Endothelial cell of umbilical vein (primary cell): ENCODE results near the gene MAFB.

Experiments
- CTCF ChIP-seq, 2 donors: IDR thresholded peaks; 1 replicate in 1 of 2; 2 replicates in 1 of 2; pipeline ENCODE4 v1.5.1; 2011; ENCODE audit warnings: low read length in 2 of 2, mild to moderate bottlenecking in 2 of 2, moderate library complexity in 2 of 2, control low read depth in 1 of 2, inconsistent platforms in 1 of 2, low read depth in 1 of 2; ENCODE audit not compliant: insufficient read depth in 1 of 2; ENCODE audit errors: extremely low read depth in 1 of 2
- EZH2 ChIP-seq: IDR thresholded peaks from 2 replicates; pipeline ENCODE4 v1.6.1; 2012; ENCODE audit warnings: borderline replicate concordance, low read depth, mild to moderate bottlenecking, moderate library complexity, low read length, inconsistent platforms; ENCODE audit not compliant: severe bottlenecking
- FOS ChIP-seq: IDR thresholded peaks from 2 replicates; pipeline ENCODE4 v1.6.1; 2011; ENCODE audit warnings: mild to moderate bottlenecking, low read length, moderate library complexity, borderline replicate concordance; ENCODE audit not compliant: insufficient read depth
- JUN ChIP-seq: IDR thresholded peaks from 2 replicates; pipeline ENCODE4 v1.6.1; 2011; ENCODE audit warnings: borderline replicate concordance, low read depth; ENCODE audit not compliant: insufficient read length, insufficient read depth
- MAX ChIP-seq: IDR thresholded peaks from 2 replicates; pipeline ENCODE4 v1.6.1; 2011; ENCODE audit not compliant: insufficient read depth, insufficient read length
- MYC ChIP-seq: IDR thresholded peaks from one replicate; pipeline ENCODE4 v1.6.1; 2011; ENCODE audit warnings: mild to moderate bottlenecking, low read depth, low read length
- POLR2A ChIP-seq: IDR thresholded peaks from 2 replicates; pipeline ENCODE4 v1.6.1; 2012; ENCODE audit warnings: low read depth, mild to moderate bottlenecking, control low read depth, low read length
- POLR2AphosphoS5 ChIP-seq: IDR thresholded peaks from 2 replicates; pipeline ENCODE4 v1.6.1; 2012; ENCODE audit warnings: low read depth, mild to moderate bottlenecking, control low read depth, low read length, moderate library complexity; ENCODE audit not compliant: insufficient read depth

GRCh38 chr20:40638414-40638813 lies 50.6 kb downstream of the MAFB start:
- TF ChIP-seq EZH2: no peak
- no peak for TF ChIP-seq POLR2AphosphoS5
- no peak for TF ChIP-seq MAX
- TF ChIP-seq CTCF (IDR thresholded peaks at IDR 0.05; ENCODE audit: extremely low read depth in 1 of 2, insufficient read depth in 1 of 2, low read depth in 1 of 2, low read length in 2 of 2): no peak
- TF ChIP-seq POLR2A: no peak
- no peak for TF ChIP-seq MYC
- no peak for TF ChIP-seq JUN
- no peak for TF ChIP-seq FOS
